ENCODE data around the gene PKN1. TPM values are rescaled to one million over a fixed set of nuclear protein-coding genes. Genes with fewer than 3 reads are reported as not detected.

Gene PKN1
- total RNA-seq, 1 experiment from 2014 or later: 170 TPM

DNA sequence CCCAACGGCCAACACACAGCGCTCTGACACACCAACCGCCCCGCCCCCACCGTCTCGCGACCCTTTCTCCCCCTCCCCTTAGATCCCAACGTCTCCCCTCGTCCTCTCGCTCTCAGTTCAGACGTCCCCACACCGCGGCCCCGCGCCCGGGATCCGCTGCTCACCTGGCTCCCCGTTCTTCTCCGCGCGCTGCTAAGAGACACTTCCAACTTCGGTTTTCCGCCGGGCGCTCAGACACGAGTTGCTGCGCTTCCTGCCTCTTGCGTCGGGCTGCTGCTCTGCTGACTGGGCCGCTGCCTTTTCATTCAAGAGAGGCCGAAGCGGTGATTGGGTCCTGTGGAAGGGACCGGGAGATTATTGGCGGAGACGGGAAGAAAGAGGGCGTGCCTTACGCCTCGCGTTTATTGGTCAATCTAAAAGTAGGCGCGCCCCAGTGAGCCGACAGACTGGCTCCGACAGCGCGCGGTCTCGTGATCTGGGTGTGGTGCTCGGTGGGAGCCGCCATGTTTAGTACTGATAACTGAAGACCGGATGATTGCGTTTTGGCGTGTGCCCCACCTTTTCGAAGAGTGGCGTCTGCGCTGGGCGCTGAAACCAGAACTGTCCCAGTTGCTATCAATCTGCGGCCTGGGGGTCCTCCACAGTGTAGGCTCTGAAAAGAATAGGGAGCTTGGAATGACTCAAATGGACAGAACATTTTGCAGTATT is 13.8 kb upstream of the PKN1 start, which contains the start of gene DDX39A (continued):
- TF ChIP-seq, protein P1, sequence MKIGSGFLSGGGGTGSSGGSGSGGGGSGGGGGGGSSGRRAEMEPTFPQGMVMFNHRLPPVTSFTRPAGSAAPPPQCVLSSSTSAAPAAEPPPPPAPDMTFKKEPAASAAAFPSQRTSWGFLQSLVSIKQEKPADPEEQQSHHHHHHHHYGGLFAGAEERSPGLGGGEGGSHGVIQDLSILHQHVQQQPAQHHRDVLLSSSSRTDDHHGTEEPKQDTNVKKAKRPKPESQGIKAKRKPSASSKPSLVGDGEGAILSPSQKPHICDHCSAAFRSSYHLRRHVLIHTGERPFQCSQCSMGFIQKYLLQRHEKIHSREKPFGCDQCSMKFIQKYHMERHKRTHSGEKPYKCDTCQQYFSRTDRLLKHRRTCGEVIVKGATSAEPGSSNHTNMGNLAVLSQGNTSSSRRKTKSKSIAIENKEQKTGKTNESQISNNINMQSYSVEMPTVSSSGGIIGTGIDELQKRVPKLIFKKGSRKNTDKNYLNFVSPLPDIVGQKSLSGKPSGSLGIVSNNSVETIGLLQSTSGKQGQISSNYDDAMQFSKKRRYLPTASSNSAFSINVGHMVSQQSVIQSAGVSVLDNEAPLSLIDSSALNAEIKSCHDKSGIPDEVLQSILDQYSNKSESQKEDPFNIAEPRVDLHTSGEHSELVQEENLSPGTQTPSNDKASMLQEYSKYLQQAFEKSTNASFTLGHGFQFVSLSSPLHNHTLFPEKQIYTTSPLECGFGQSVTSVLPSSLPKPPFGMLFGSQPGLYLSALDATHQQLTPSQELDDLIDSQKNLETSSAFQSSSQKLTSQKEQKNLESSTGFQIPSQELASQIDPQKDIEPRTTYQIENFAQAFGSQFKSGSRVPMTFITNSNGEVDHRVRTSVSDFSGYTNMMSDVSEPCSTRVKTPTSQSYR (CRISPR knock-in tag; IDR thresholded peaks at IDR 0.05): no peak
- TF ChIP-seq NR3C1 (CRISPR knock-in tag; conservative IDR thresholded peaks at IDR 0.05; ENCODE audit: low read depth) (no peak), PRRX2 (CRISPR knock-in tag; IDR thresholded peaks at IDR 0.05) (no peak), ZBTB21 (CRISPR knock-in tag; IDR thresholded peaks at IDR 0.05; ENCODE audit: borderline replicate concordance) (no peak), GABPB1 (CRISPR knock-in tag; IDR thresholded peaks at IDR 0.05) (no peak; the same call in none of the 2 replicates), NR2C2 (CRISPR knock-in tag; IDR thresholded peaks at IDR 0.05) (no peak), TP53 (CRISPR knock-in tag; IDR thresholded peaks at IDR 0.05) (0 out of 2 replicates have a peak, but pooled peaks have one; percentile 59), CREB1 (CRISPR knock-in tag; IDR thresholded peaks at IDR 0.05) (no peak), NFE2L1 (CRISPR knock-in tag; IDR thresholded peaks at IDR 0.05) (peak; percentile 56), SP1 (CRISPR knock-in tag; conservative IDR thresholded peaks at IDR 0.05) (peak; percentile 84)
- TF ChIP-seq, protein P2, sequence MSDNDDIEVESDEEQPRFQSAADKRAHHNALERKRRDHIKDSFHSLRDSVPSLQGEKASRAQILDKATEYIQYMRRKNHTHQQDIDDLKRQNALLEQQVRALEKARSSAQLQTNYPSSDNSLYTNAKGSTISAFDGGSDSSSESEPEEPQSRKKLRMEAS (CRISPR knock-in tag; IDR thresholded peaks at IDR 0.05): peak; percentile 97
- TF ChIP-seq, protein P3, sequence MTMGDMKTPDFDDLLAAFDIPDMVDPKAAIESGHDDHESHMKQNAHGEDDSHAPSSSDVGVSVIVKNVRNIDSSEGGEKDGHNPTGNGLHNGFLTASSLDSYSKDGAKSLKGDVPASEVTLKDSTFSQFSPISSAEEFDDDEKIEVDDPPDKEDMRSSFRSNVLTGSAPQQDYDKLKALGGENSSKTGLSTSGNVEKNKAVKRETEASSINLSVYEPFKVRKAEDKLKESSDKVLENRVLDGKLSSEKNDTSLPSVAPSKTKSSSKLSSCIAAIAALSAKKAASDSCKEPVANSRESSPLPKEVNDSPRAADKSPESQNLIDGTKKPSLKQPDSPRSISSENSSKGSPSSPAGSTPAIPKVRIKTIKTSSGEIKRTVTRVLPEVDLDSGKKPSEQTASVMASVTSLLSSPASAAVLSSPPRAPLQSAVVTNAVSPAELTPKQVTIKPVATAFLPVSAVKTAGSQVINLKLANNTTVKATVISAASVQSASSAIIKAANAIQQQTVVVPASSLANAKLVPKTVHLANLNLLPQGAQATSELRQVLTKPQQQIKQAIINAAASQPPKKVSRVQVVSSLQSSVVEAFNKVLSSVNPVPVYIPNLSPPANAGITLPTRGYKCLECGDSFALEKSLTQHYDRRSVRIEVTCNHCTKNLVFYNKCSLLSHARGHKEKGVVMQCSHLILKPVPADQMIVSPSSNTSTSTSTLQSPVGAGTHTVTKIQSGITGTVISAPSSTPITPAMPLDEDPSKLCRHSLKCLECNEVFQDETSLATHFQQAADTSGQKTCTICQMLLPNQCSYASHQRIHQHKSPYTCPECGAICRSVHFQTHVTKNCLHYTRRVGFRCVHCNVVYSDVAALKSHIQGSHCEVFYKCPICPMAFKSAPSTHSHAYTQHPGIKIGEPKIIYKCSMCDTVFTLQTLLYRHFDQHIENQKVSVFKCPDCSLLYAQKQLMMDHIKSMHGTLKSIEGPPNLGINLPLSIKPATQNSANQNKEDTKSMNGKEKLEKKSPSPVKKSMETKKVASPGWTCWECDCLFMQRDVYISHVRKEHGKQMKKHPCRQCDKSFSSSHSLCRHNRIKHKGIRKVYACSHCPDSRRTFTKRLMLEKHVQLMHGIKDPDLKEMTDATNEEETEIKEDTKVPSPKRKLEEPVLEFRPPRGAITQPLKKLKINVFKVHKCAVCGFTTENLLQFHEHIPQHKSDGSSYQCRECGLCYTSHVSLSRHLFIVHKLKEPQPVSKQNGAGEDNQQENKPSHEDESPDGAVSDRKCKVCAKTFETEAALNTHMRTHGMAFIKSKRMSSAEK (CRISPR knock-in tag; IDR thresholded peaks at IDR 0.05; ENCODE audit: borderline replicate concordance): no peak
- TF ChIP-seq, protein P4, sequence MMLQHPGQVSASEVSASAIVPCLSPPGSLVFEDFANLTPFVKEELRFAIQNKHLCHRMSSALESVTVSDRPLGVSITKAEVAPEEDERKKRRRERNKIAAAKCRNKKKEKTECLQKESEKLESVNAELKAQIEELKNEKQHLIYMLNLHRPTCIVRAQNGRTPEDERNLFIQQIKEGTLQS (CRISPR knock-in tag; conservative IDR thresholded peaks at IDR 0.05): no peak
- TF ChIP-seq, protein P5, sequence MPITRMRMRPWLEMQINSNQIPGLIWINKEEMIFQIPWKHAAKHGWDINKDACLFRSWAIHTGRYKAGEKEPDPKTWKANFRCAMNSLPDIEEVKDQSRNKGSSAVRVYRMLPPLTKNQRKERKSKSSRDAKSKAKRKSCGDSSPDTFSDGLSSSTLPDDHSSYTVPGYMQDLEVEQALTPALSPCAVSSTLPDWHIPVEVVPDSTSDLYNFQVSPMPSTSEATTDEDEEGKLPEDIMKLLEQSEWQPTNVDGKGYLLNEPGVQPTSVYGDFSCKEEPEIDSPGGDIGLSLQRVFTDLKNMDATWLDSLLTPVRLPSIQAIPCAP (CRISPR knock-in tag; IDR thresholded peaks at IDR 0.05): no peak
- TF ChIP-seq, protein P6, sequence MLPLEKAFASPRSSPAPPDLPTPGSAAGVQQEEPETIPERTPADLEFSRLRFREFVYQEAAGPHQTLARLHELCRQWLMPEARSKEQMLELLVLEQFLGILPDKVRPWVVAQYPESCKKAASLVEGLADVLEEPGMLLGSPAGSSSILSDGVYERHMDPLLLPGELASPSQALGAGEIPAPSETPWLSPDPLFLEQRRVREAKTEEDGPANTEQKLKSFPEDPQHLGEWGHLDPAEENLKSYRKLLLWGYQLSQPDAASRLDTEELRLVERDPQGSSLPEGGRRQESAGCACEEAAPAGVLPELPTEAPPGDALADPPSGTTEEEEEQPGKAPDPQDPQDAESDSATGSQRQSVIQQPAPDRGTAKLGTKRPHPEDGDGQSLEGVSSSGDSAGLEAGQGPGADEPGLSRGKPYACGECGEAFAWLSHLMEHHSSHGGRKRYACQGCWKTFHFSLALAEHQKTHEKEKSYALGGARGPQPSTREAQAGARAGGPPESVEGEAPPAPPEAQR (CRISPR knock-in tag; IDR thresholded peaks at IDR 0.05): no peak
- TF ChIP-seq, protein P7, sequence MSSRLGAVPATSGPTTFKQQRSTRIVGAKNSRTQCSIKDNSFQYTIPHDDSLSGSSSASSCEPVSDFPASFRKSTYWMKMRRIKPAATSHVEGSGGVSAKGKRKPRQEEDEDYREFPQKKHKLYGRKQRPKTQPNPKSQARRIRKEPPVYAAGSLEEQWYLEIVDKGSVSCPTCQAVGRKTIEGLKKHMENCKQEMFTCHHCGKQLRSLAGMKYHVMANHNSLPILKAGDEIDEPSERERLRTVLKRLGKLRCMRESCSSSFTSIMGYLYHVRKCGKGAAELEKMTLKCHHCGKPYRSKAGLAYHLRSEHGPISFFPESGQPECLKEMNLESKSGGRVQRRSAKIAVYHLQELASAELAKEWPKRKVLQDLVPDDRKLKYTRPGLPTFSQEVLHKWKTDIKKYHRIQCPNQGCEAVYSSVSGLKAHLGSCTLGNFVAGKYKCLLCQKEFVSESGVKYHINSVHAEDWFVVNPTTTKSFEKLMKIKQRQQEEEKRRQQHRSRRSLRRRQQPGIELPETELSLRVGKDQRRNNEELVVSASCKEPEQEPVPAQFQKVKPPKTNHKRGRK (CRISPR knock-in tag; IDR thresholded peaks at IDR 0.05; ENCODE audit: borderline replicate concordance): no peak
- TF ChIP-seq, protein P8, sequence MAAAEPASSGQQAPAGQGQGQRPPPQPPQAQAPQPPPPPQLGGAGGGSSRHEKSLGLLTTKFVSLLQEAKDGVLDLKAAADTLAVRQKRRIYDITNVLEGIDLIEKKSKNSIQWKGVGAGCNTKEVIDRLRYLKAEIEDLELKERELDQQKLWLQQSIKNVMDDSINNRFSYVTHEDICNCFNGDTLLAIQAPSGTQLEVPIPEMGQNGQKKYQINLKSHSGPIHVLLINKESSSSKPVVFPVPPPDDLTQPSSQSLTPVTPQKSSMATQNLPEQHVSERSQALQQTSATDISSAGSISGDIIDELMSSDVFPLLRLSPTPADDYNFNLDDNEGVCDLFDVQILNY (CRISPR knock-in tag; IDR thresholded peaks at IDR 0.05): no peak
- TF ChIP-seq, protein P9, sequence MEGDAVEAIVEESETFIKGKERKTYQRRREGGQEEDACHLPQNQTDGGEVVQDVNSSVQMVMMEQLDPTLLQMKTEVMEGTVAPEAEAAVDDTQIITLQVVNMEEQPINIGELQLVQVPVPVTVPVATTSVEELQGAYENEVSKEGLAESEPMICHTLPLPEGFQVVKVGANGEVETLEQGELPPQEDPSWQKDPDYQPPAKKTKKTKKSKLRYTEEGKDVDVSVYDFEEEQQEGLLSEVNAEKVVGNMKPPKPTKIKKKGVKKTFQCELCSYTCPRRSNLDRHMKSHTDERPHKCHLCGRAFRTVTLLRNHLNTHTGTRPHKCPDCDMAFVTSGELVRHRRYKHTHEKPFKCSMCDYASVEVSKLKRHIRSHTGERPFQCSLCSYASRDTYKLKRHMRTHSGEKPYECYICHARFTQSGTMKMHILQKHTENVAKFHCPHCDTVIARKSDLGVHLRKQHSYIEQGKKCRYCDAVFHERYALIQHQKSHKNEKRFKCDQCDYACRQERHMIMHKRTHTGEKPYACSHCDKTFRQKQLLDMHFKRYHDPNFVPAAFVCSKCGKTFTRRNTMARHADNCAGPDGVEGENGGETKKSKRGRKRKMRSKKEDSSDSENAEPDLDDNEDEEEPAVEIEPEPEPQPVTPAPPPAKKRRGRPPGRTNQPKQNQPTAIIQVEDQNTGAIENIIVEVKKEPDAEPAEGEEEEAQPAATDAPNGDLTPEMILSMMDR (IDR thresholded peaks at IDR 0.05): no peak
- TF ChIP-seq, protein P10, sequence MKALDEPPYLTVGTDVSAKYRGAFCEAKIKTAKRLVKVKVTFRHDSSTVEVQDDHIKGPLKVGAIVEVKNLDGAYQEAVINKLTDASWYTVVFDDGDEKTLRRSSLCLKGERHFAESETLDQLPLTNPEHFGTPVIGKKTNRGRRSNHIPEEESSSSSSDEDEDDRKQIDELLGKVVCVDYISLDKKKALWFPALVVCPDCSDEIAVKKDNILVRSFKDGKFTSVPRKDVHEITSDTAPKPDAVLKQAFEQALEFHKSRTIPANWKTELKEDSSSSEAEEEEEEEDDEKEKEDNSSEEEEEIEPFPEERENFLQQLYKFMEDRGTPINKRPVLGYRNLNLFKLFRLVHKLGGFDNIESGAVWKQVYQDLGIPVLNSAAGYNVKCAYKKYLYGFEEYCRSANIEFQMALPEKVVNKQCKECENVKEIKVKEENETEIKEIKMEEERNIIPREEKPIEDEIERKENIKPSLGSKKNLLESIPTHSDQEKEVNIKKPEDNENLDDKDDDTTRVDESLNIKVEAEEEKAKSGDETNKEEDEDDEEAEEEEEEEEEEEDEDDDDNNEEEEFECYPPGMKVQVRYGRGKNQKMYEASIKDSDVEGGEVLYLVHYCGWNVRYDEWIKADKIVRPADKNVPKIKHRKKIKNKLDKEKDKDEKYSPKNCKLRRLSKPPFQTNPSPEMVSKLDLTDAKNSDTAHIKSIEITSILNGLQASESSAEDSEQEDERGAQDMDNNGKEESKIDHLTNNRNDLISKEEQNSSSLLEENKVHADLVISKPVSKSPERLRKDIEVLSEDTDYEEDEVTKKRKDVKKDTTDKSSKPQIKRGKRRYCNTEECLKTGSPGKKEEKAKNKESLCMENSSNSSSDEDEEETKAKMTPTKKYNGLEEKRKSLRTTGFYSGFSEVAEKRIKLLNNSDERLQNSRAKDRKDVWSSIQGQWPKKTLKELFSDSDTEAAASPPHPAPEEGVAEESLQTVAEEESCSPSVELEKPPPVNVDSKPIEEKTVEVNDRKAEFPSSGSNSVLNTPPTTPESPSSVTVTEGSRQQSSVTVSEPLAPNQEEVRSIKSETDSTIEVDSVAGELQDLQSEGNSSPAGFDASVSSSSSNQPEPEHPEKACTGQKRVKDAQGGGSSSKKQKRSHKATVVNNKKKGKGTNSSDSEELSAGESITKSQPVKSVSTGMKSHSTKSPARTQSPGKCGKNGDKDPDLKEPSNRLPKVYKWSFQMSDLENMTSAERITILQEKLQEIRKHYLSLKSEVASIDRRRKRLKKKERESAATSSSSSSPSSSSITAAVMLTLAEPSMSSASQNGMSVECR (CRISPR knock-in tag; IDR thresholded peaks at IDR 0.05; ENCODE audit: borderline replicate concordance): peak; percentile 67; the same call in 1 of the 2 replicates

All from WTC11 (cell line).